GM08714 (cell line): ENCODE measurements around the gene MX1.
A peak's percentile ranks its signal among the peaks of the same experiment; 100 is the strongest.

Experiments used
- H3K4me3 ChIP-seq: fragments of 200-500 bp; sonication (Bioruptor generic); 2 replicates; pipeline ENCODE4 v1.5.1; 2014; ENCODE audit warnings: mild to moderate bottlenecking, low read length, inconsistent platforms
- ZNF274 ChIP-seq: IDR thresholded peaks from 2 replicates; pipeline ENCODE4 v1.6.1; 2012; ENCODE audit warnings: mild to moderate bottlenecking, low read depth, low read length

Gene MX1, protein sequence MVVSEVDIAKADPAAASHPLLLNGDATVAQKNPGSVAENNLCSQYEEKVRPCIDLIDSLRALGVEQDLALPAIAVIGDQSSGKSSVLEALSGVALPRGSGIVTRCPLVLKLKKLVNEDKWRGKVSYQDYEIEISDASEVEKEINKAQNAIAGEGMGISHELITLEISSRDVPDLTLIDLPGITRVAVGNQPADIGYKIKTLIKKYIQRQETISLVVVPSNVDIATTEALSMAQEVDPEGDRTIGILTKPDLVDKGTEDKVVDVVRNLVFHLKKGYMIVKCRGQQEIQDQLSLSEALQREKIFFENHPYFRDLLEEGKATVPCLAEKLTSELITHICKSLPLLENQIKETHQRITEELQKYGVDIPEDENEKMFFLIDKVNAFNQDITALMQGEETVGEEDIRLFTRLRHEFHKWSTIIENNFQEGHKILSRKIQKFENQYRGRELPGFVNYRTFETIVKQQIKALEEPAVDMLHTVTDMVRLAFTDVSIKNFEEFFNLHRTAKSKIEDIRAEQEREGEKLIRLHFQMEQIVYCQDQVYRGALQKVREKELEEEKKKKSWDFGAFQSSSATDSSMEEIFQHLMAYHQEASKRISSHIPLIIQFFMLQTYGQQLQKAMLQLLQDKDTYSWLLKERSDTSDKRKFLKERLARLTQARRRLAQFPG

DNA sequence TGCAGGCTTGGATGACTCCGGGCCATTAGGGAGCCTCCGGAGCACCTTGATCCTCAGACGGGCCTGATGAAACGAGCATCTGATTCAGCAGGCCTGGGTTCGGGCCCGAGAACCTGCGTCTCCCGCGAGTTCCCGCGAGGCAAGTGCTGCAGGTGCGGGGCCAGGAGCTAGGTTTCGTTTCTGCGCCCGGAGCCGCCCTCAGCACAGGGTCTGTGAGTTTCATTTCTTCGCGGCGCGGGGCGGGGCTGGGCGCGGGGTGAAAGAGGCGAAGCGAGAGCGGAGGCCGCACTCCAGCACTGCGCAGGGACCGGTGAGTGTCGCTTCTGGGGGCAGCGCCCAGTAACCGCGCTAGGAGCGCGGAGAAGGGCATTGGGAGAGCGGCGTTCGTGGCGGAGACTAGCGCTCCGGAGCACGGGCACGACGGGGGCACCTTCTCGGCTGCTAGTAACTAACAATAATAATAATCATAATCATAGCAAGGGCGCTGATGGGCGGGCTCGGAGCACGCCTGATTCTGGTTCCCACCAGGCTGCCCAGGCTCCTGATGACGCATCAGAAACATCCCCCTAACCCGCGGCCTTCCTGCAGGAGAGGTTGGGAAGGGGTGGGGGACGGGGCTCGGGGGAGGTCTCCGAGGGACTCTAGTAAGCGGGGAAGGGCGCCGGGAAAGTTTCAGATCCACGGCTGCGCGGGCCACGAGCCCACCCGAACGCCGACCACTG is at the start of gene MX1:
MX1 (plus strand) TSS at position 286 of the 722 bp plus-strand sequence. CDS start 5,832 bp downstream, outside the sequence.
- H3K4me3 ChIP-seq: peak within 1 kb of the TSS; percentile 96
- TF ChIP-seq ZNF274: no peak

DNA sequence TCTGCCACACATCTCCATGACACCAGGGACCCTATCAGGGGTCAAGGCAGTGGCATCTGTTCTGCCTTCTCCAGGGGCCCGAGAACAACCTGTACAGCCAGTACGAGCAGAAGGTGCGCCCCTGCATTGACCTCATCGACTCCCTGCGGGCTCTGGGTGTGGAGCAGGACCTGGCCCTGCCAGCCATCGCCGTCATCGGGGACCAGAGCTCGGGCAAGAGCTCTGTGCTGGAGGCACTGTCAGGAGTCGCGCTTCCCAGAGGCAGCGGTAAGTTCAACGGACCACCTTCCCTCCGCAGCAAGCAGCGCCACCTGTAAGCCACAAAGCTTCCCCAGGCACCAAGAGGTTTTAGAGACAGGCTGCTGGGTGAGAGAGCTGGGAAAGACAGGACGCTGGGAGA is 48.3 kb upstream of the MX1 start:
- no peak for TF ChIP-seq ZNF274
- no peak overlapping the region for H3K4me3 ChIP-seq

DNA sequence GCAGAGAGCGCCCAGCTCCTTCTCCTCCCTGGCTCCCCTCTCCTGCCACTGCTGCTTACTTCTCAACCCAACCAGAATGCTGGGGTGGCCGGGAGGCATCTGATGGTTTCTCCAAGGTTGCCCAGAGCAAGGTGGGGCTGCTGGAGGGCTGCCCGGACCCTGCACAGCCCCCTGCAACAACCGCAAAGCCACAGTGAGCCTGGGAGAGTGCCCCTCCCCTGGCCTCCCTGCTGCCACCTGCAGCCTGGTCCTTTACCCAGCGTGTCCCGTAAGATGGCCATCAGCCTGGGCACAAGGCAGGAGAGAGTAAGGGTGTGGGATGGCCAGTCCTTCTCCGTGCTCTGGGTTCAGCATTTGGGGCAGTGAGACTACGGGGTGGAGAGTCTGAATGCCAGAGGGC is 47.2 kb upstream of the MX1 start:
- no peak for TF ChIP-seq ZNF274
- no peak overlapping the region for H3K4me3 ChIP-seq

DNA sequence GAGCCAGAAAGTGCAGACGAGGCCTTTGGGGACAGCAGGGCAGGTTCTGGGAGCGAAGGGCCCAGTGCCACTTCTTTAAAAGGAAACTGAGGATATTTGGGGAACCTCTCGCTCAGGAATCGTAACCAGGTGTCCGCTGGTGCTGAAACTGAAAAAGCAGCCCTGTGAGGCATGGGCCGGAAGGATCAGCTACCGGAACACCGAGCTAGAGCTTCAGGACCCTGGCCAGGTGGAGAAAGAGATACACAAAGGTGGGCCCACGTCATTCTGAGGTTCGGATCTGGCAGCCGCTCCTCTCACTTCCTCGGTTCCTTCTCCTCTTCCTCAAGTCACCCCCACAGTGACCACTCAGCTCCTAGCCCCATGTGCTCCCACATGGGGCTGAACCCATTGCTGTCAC is 46.1 kb upstream of the MX1 start:
- TF ChIP-seq ZNF274: no peak

DNA sequence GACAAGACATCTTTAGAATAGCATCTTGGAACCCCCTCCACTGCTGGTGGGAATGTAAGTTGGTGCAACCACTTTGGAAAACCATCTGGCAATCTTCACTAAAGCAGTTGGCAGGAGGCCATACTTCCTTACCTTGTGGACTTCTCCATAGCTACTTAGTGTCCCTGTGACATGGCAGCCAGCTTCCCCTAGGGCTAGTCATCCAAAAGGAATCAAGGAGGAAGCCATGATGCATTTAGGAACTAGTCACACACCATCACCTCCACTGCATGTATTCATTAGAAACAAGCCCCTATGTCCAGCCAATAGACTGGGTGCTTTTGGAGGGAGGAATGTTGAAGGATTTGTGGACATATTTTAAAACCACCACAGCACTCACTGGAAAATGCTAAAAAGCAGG is 44.3 kb upstream of the MX1 start:
- H3K4me3 ChIP-seq: no peak overlapping the region
- no peak for TF ChIP-seq ZNF274

More for the DNA sequence above, 46.1 kb upstream of the MX1 start:
- no peak overlapping the region for H3K4me3 ChIP-seq

DNA sequence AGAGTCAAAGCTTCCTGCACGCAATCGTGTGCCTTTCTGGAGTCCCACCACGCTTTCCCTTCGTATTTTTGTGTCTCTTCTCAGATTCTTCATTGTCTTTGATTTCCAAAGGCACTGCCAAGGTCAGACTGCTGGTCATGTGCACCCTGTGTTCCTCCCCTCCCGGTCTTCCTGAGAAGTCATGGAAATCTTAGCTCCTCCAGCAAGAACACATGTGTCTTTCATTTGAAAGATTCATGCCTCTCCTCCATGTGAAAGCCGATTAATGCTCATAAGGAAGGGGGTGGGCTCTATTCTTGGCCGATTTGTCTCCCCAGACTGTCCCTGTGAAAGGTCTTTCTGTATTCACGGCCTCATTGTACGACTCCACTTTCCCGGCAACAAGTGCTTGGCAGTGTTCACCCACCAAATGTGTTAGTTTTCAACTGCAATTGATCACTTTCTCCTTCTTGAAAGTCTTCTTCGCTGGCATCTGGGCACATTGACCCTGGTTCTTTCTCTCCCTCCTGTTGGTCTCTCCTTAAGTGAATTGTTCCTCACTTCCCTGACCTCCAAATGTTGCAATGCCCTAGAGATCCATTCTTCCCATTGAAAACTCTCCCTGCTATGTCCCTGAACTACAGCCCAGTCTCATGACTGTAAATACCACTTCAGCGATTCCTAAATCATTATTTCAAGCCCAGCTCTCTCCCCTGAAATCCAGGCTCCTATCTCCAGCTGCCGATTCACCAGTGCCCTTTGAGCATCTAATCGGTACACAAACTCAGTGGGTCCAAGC is 38.8 kb upstream of the MX1 start:
- no peak overlapping the region for H3K4me3 ChIP-seq

DNA sequence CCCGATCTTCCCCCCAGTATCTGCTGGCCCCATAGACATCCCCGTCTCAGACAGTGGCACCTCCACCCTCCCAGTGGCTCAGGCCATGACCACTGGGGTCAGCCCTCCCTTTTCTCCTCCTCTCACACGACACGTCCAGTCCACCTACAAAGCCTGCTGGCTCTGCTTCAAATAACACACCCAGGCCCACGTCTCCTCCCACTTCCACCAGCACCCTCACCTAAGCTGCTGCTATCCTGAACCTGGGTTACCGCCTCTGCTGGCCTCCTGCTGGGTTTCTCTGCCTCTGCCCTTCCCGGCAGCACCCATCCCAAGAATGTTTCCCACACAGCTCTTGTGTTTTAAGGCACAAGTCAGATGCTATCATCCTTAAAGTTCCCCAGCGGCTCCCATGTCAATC is 38.2 kb upstream of the MX1 start:
- H3K4me3 ChIP-seq: no peak overlapping the region
- TF ChIP-seq ZNF274: no peak

More for the DNA sequence above, 38.8 kb upstream of the MX1 start:
- no peak for TF ChIP-seq ZNF274

DNA sequence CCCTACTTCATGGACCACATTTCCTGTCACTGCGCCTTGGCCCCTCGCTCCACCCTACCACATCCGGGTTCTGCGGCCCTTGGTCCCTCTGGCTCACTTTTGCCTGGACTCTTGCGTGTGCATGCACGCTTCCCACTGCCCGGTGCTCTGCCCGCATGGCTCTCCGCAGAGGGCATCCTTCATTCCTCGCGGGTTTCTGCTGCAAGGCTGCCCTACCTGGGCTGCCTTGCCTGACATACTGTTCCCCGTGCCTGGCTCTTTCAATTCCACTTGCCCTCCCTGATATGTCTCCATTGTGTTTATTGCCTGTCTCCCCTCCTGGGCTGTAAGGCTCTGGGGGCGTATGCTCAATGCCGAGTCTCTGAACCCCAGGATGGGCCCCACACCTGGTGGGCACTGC is 37.8 kb upstream of the MX1 start:
- no peak overlapping the region for H3K4me3 ChIP-seq
- TF ChIP-seq ZNF274: no peak

DNA sequence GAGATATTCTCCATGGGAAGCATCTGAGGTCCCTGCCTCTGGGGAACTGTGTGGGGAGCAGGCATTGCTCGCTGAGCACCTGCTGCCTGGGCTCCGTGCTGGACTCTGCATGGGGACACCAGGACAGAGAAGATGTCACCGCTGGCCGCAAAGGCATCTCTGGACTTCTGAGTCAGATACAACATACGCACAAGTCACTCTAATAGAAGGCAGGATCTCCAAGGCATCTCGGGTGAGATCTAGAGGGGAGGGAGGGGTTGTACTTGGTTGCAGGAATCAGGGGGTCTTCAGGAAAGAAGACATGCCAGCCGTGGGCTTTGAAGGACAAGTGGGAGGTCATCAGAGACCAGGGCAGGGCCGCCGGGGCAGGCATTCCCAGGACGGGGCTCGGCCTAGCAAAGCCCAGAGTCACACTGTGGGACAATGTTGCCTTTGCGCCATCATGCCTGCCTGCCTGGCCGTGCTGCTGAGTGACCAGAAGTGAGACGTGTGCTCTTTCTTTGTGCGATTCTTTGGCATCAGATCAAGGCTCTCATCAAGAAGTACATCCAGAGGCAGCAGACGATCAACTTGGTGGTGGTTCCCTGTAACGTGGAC is 35.9 kb upstream of the MX1 start:
- no peak overlapping the region for H3K4me3 ChIP-seq
- TF ChIP-seq ZNF274: no peak

DNA sequence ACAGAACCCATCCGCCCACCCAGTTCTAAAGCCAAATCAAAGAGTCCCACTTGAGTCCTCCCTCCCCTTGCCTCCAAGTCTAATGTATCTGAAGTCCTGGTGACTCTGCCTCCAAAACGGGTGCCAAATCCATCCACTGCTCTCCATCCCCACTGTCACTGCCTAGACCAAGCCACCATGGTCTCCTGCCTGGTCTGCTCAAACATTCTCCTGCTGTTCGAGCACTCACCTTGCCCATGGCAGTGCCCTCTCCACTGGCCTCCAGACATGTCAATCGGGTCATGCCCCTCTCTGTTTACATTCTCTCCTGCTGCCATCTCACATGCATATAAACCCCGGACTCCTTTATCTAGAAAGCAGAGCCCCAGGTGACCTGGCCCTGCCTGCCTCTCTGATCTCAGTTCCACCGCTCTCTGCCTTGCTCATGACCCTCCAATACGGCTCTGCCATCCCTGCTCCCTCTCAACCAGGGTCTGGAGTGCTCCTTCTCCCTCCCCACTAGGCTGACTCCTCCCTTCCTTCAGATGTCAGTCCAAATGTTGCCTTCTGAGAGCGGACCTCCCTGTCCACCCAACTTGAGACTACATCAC is 32.1 kb upstream of the MX1 start:
- no peak overlapping the region for H3K4me3 ChIP-seq
- TF ChIP-seq ZNF274: no peak

DNA sequence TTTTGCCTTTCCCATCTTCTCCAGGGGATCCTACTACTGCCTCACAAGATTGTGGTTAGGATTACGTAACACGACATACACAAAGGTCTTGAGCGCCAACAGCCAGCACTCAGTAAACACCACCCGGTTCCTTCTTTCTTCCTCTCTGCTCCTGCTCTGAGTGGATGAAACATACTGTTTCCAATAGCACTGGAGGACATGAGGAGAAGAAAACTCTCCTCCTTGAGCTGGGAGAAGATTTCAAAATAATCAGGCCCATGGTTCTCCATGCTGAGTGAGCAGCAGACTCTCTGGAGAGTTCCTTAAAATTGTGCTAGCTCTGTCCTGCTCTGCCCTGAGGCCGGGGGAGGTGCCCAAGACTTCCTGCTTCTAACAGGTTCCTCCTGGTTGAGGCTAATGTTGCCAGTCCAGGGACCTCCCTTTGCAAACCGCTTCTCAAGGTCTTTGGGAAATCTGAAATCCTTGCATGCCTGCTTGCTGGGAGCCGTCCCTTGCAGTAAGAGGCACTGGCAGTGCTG is 29.4 kb upstream of the MX1 start:
- TF ChIP-seq ZNF274: no peak
- H3K4me3 ChIP-seq: no peak overlapping the region

DNA sequence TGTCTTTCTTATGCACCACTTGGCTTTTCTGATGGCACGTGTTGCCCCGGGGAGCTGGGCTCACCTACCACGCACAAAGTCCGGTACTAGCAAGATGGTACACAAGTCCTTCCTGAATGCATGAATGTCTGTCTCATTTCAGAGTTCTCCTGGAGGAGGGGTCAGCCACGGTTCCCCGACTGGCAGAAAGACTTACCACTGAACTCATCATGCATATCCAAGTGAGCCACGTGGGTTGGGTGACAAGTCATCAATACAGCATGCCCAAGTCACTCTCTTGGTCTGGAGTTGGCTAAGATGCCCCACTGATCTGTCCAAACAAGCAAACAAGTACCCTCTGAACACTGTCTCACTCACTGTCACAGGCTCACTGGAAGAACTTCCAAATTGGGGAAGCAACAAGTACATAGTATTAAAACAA is 28.6 kb upstream of the MX1 start:
- TF ChIP-seq ZNF274: no peak
- H3K4me3 ChIP-seq: no peak overlapping the region

DNA sequence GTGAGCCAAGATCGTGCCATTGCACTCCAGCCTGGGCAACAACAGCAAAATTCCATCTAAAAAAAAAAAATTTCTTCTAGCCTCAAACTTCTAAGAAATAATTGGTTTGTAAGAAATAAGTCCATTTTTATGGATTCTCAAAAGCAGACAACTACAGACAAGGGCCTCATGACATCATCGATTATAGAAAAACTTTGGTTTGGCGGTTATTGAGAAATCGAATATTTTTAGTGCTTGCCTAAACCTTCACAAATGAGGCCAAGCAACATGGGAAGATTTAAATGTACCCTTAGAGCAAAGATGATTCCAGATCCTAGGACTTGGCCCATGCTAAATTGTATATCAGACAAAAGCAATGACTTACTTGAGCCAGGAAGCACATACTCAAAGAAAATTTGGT is 27.8 kb upstream of the MX1 start:
- no peak for TF ChIP-seq ZNF274

More for the DNA sequence above, 27.8 kb upstream of the MX1 start:
- H3K4me3 ChIP-seq: no peak overlapping the region
